ENCODE results near the gene DPP6. TPM values are rescaled to one million over a fixed set of nuclear protein-coding genes. Genes with fewer than 3 reads are reported as not detected.

DPP6 gene
- total and polyA plus RNA-seq, 2 of the 8 experiments (the other 6 are each of a cell fraction or from before 2014, with no cell fraction given) = 4.7 to 6.8 TPM

DNA sequence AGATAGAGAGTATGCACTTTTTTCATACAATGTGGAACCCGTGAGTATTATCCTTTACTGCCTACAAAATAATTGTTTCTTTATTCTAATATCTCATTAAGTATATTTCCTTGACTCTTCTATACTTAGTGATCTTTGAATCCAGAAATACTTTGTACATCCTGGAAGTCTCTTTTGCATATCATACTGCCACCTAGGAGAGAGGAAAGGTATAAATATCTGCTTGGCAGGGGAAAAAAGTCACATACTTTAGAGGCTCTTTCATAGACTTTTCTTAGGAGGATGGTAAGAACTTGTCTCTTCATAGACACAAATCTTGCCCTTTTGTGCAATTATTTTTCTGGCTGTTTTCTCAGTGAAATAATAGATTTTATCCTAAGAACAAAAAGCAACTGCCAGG is 514.7 kb downstream of the DPP6 start:
- H3K79me2 ChIP-seq (ENCODE audit: control insufficient read depth in 1 of 2, insufficient read depth in 2 of 2, low read length in 2 of 2) = no peaks in the 10 kb centered on the region
- 89% methylated on average over 1 of the region's 1 CpG; no CpG with 5 or more reads in 1 of the 2 experiments for WGBS, 2 experiments (ENCODE audit: extremely low coverage in 1 of 2, insufficient coverage in 1 of 2, insufficient read length in 1 of 2, insufficient replicate concordance in 2 of 2, low coverage in 1 of 2, low lambda C conversion rate in 2 of 2, missing lambda C conversion rate in 1 of 2)
- no peaks in the 10 kb centered on the region for H3K27me3 ChIP-seq (replicated peaks in 1 of 4; ENCODE audit: control insufficient read depth in 3 of 4, extremely low read depth in 1 of 4, insufficient read depth in 3 of 4, low read length in 3 of 4)
- no peak for TF ChIP-seq FOSL1 (IDR thresholded peaks at IDR 0.05; ENCODE audit: insufficient read depth, low read depth, low read length)
- TF ChIP-seq GABPA (IDR thresholded peaks at IDR 0.05; ENCODE audit: borderline replicate concordance, insufficient read depth, low read length) = no peak
- no peak for TF ChIP-seq MAX (IDR thresholded peaks at IDR 0.05)
- peak in 1 of 2 experiments; percentile 36; a peak in 3 of 4 replicates for TF ChIP-seq RAD21 (IDR thresholded peaks at IDR 0.05 in 1 of 2, conservative IDR thresholded peaks at IDR 0.05 in 1 of 2; ENCODE audit: low read depth in 2 of 2, low read length in 2 of 2)
- TF ChIP-seq CTCF (IDR thresholded peaks at IDR 0.05; ENCODE audit: control extremely low read depth in 1 of 3, insufficient read depth in 1 of 3, low read depth in 1 of 3, low read length in 3 of 3) = peak in 2 of 3 experiments; percentile 5 to 41; a peak in 2 of 4 replicates
- no peak overlapping the region for H2BK20ac ChIP-seq (ENCODE audit: low read length)
- no peak overlapping the region for H3K23ac ChIP-seq (ENCODE audit: insufficient read length)
- H3K4me1 ChIP-seq (replicated peaks in 1 of 4; ENCODE audit: control insufficient read depth in 3 of 4, insufficient read depth in 4 of 4, low read length in 3 of 4) = no peaks in the 10 kb centered on the region
- no peak overlapping the region for H3K4me3 ChIP-seq (ENCODE audit: extremely low read depth in 1 of 4, insufficient read depth in 2 of 4, low read depth in 3 of 4, low read length in 4 of 4)
- no peak overlapping the region for H4K8ac ChIP-seq (ENCODE audit: extremely low read depth, insufficient read depth, low read length)
- no peak overlapping the region for H4K5ac ChIP-seq (ENCODE audit: insufficient read length, low read depth, low read length)
- no peak overlapping the region for H3K9ac ChIP-seq (replicated peaks in 1 of 4; ENCODE audit: extremely low read depth in 1 of 4, low read depth in 3 of 4, low read length in 3 of 4)
- no peaks in the 10 kb centered on the region for H4K20me1 ChIP-seq (replicated peaks in 1 of 2; ENCODE audit: control insufficient read depth in 1 of 2, insufficient read depth in 2 of 2, low read length in 2 of 2)
- H2BK5ac ChIP-seq (ENCODE audit: low read depth, low read length) = no peak overlapping the region
- H3K36me3 ChIP-seq (ENCODE audit: control insufficient read depth in 2 of 4, insufficient read depth in 4 of 4, low read length in 3 of 4) = no peaks in the 10 kb centered on the region
- H3K27ac ChIP-seq (ENCODE audit: low read depth, low read length) = no peak overlapping the region
- no peak overlapping the region for H3K4me2 ChIP-seq (ENCODE audit: insufficient read depth in 1 of 2, low read depth in 2 of 2, low read length in 2 of 2)
- no peak overlapping the region for H2AK5ac ChIP-seq (ENCODE audit: low read depth, low read length)
- H2AFZ ChIP-seq (ENCODE audit: low read length) = no peak overlapping the region
- no peak overlapping the region for H4K91ac ChIP-seq (replicated peaks; ENCODE audit: insufficient read length, low read length)
- FAIRE-seq (no peak), DNase-seq (ENCODE audit: low read depth in 1 of 2, low spot score in 2 of 2) (no peak)
- H3K9me3 ChIP-seq (ENCODE audit: insufficient read depth in 2 of 2, low read depth in 1 of 2, low read length in 1 of 2) = no peaks in the 10 kb centered on the region
- no peaks in the 10 kb centered on the region for H3K23me2 ChIP-seq (ENCODE audit: low read depth, low read length)
- POLR2A ChIA-PET (ENCODE audit: partially characterized antibody) = no interaction called here
- no peak overlapping the region for H3K4ac ChIP-seq (replicated peaks; ENCODE audit: insufficient read length, low read depth, low read length)
- no peaks in the 10 kb centered on the region for H3K79me1 ChIP-seq (ENCODE audit: low read depth, low read length)
- H2BK12ac ChIP-seq (ENCODE audit: low read depth, low read length) = no peak overlapping the region
- H2BK120ac ChIP-seq (replicated peaks; ENCODE audit: low read depth, low read length) = no peak overlapping the region
- H2BK15ac ChIP-seq (ENCODE audit: low read length) = no peak overlapping the region
- no peak overlapping the region for H3K56ac ChIP-seq (replicated peaks; ENCODE audit: insufficient read length, low read depth, low read length)
- H3K14ac ChIP-seq (ENCODE audit: insufficient read length) = no peak overlapping the region
- H3K18ac ChIP-seq (ENCODE audit: extremely low read depth, low read length) = no peak overlapping the region
- CTCF ChIA-PET (ENCODE audit: partially characterized antibody) = interaction anchor here (0.9 to 1.6 kb wide), 5 partner anchors 14 to 458 kb away, joined by 3 to 5 read pairs (median 3); no protein-coding TSS in a partner anchor
